K562 (cell line): ENCODE results near the gene GMPR2. TPM values are rescaled to one million over a fixed set of nuclear protein-coding genes. Genes with fewer than 3 reads are reported as not detected.

Source experiments
- EP300 ChIP-seq: IDR thresholded peaks from 2 replicates; pipeline ENCODE4 v1.6.1; 2012; ENCODE audit warnings: low read length, improper control_type of control experiment
- NBN ChIP-seq: fragments of 450-650 bp; IDR thresholded peaks from 2 replicates; pipeline ENCODE4 v1.6.1; 2016; ENCODE audit warnings: low read depth, mild to moderate bottlenecking
- PTBP1 ChIP-seq: fragments of 200-400 bp; formaldehyde crosslinking; IDR thresholded peaks from 2 replicates; pipeline ENCODE4 v1.6.1; 2017; ENCODE audit warnings: low read depth, low read length
- TCFL5 ChIP-seq: fragments of 250-450 bp; sonication (Bioruptor Pico); conservative IDR thresholded peaks from 2 replicates; pipeline ENCODE4 v1.6.1; 2021; ENCODE audit warnings: mild to moderate bottlenecking, moderate library complexity, matching md5 sums
- THRAP3 ChIP-seq: fragments of 450-650 bp; IDR thresholded peaks from 2 replicates; pipeline ENCODE4 v1.6.1; 2016; ENCODE audit warnings: mild to moderate bottlenecking, inconsistent platforms, borderline replicate concordance
- ZBTB49 ChIP-seq: sonication (generic); formaldehyde crosslinking; IDR thresholded peaks from 2 replicates; pipeline ENCODE4 v1.8.0; 2022; ENCODE audit warnings: missing genetic modification reagents, mild to moderate bottlenecking, borderline replicate concordance
- ZKSCAN8 ChIP-seq: fragments of 200-800 bp; sonication (Bioruptor generic); IDR thresholded peaks from 2 replicates; pipeline ENCODE4 v1.6.1; 2016; ENCODE audit warnings: missing genetic modification characterization, missing compliant biosample characterization
- ZNF184 ChIP-seq: sonication (generic); formaldehyde crosslinking; IDR thresholded peaks from 2 replicates; pipeline ENCODE4 v1.5.0; 2020; ENCODE audit warnings: missing genetic modification reagents
- ZNF197 ChIP-seq: fragments of 200-800 bp; sonication (Bioruptor generic); IDR thresholded peaks from 2 replicates; pipeline ENCODE4 v1.6.1; 2016; ENCODE audit warnings: low read depth, missing genetic modification characterization, missing compliant biosample characterization
- ZNF282 ChIP-seq: sonication (generic); formaldehyde crosslinking; IDR thresholded peaks from 2 replicates; pipeline ENCODE4 v1.8.1; 2023; ENCODE audit warnings: missing genetic modification reagents
- ZNF436 ChIP-seq: fragments of 250-450, 450-650 bp; sonication (Bioruptor Pico); formaldehyde crosslinking; IDR thresholded peaks from 2 replicates; pipeline ENCODE4 v1.7.0; 2020; ENCODE audit warnings: mild to moderate bottlenecking
- polyA plus RNA-seq, 8 experiments: library from polyadenylated mRNA; depleted of rRNA in 4 of 8; stranded (reverse) in 5 of 8; unstranded in 3 of 8; fragments of >200 nt; fragmentation: Nextera tagmentation in 2 of 8; fragmentation: Illumina TruSeq in 1 of 8; extraction: Ambion mirVana in 2 of 8; extraction: Trizol in 1 of 8; gene quantifications; 2 replicates each; pipeline versions ENCODE4 v1.2.1 to v1.2.3, GENCODE V29; 2011 to 2014; ENCODE audit warnings: inconsistent platforms in 1 of 8, missing spikeins in 1 of 8
- total RNA-seq, 7 experiments: library from RNA; depleted of rRNA in 6 of 7; stranded (reverse); fragments of >200 nt in 6 of 7; fragmentation: Illumina TruSeq in 2 of 7; extraction: Trizol in 2 of 7; gene quantifications; 2 replicates each; pipeline versions ENCODE4 v1.2.1 to v1.2.3, GENCODE V29; 2011 to 2021; ENCODE audit warnings: low replicate concordance in 1 of 7
- TF ChIP-seq, protein P1 (sequence below), 2 experiments: fragments of 450-650 bp; conservative IDR thresholded peaks; 2 replicates each; pipeline ENCODE4 v1.6.1; 2017; ENCODE audit warnings: mild to moderate bottlenecking in 2 of 2, moderate library complexity in 2 of 2
- TF ChIP-seq, protein P2 (sequence below): fragments of 250-450 bp; sonication (Bioruptor Pico); IDR thresholded peaks from 2 replicates; pipeline ENCODE4 v1.4.0; 2020
- TF ChIP-seq, protein P3 (sequence below): fragments of 200-800 bp; sonication (Bioruptor generic); IDR thresholded peaks from 2 replicates; pipeline ENCODE4 v1.6.1; 2016; ENCODE audit warnings: missing genetic modification characterization, missing compliant biosample characterization
- TF ChIP-seq, protein P4 (sequence below): sonication (generic); IDR thresholded peaks from 2 replicates; pipeline ENCODE4 v1.6.1; 2016

GMPR2 gene
- total and polyA plus RNA-seq, 9 of the 15 experiments (the other 6 are each of a cell fraction or from before 2014, with no cell fraction given), result 26.4 to 67.4 (median 36.3) TPM

DNA sequence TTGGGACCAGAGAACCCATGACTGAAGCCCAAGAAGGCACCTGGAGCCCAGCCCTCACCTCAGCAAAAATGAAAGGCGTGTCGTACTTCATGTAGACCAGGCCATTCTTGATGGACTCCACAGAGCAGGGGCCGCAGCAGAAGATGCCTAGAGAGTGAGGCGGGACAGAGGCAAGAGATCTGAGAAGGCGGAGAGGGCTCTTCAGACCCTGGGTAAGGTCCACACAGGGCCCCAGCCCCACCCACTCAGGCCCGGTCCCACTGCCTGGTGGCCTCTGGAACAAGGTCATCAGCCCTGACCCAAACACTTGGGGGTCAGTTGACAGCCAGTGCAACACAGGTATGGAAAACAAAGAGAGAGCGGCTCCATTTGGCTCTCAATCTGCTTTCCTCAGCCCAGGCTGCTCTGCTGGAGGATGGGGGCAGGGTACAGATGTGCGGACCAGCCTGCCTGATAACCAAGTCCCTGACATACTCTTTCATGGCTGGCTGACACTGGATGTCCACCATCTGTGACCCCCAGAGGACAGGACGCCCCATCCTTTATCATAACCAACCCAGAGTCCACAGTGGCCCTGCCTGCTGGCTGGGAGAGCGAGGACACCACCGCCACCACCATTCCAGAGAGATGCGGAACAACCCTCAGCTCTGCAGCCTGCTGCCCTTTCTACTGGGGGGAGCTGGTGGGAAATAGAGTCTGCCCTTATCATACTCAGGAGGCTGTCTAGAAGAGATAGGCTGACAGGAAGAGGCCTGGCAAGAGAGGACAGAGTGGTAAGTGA, 23.4 kb downstream of the GMPR2 start (continued):
- TF ChIP-seq, protein P1, sequence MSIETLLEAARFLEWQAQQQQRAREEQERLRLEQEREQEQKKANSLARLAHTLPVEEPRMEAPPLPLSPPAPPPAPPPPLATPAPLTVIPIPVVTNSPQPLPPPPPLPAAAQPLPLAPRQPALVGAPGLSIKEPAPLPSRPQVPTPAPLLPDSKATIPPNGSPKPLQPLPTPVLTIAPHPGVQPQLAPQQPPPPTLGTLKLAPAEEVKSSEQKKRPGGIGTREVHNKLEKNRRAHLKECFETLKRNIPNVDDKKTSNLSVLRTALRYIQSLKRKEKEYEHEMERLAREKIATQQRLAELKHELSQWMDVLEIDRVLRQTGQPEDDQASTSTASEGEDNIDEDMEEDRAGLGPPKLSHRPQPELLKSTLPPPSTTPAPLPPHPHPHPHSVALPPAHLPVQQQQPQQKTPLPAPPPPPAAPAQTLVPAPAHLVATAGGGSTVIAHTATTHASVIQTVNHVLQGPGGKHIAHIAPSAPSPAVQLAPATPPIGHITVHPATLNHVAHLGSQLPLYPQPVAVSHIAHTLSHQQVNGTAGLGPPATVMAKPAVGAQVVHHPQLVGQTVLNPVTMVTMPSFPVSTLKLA (conservative IDR thresholded peaks at IDR 0.05), result peak in 1 of 2 experiments; percentile 40; a peak in 1 of 4 replicates
- TF ChIP-seq EP300 (peak; percentile 66; the same call in 1 of the 2 replicates), NBN (0 out of 2 replicates have a peak, but pooled peaks have one; percentile 41), THRAP3 (no peak), ZKSCAN8 (no peak), ZNF197 (CRISPR knock-in tag) (no peak), ZNF436 (no peak), PTBP1 (0 out of 2 replicates have a peak, but pooled peaks have one; percentile 36), TCFL5 (CRISPR knock-in tag) (no peak), ZNF282 (no peak), ZBTB49 (CRISPR knock-in tag) (no peak), ZNF184 (CRISPR knock-in tag) (no peak)
- TF ChIP-seq, protein P2, sequence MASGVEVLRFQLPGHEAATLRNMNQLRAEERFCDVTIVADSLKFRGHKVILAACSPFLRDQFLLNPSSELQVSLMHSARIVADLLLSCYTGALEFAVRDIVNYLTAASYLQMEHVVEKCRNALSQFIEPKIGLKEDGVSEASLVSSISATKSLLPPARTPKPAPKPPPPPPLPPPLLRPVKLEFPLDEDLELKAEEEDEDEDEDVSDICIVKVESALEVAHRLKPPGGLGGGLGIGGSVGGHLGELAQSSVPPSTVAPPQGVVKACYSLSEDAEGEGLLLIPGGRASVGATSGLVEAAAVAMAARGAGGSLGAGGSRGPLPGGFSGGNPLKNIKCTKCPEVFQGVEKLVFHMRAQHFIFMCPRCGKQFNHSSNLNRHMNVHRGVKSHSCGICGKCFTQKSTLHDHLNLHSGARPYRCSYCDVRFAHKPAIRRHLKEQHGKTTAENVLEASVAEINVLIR (CRISPR knock-in tag), result no peak
- TF ChIP-seq, protein P3, sequence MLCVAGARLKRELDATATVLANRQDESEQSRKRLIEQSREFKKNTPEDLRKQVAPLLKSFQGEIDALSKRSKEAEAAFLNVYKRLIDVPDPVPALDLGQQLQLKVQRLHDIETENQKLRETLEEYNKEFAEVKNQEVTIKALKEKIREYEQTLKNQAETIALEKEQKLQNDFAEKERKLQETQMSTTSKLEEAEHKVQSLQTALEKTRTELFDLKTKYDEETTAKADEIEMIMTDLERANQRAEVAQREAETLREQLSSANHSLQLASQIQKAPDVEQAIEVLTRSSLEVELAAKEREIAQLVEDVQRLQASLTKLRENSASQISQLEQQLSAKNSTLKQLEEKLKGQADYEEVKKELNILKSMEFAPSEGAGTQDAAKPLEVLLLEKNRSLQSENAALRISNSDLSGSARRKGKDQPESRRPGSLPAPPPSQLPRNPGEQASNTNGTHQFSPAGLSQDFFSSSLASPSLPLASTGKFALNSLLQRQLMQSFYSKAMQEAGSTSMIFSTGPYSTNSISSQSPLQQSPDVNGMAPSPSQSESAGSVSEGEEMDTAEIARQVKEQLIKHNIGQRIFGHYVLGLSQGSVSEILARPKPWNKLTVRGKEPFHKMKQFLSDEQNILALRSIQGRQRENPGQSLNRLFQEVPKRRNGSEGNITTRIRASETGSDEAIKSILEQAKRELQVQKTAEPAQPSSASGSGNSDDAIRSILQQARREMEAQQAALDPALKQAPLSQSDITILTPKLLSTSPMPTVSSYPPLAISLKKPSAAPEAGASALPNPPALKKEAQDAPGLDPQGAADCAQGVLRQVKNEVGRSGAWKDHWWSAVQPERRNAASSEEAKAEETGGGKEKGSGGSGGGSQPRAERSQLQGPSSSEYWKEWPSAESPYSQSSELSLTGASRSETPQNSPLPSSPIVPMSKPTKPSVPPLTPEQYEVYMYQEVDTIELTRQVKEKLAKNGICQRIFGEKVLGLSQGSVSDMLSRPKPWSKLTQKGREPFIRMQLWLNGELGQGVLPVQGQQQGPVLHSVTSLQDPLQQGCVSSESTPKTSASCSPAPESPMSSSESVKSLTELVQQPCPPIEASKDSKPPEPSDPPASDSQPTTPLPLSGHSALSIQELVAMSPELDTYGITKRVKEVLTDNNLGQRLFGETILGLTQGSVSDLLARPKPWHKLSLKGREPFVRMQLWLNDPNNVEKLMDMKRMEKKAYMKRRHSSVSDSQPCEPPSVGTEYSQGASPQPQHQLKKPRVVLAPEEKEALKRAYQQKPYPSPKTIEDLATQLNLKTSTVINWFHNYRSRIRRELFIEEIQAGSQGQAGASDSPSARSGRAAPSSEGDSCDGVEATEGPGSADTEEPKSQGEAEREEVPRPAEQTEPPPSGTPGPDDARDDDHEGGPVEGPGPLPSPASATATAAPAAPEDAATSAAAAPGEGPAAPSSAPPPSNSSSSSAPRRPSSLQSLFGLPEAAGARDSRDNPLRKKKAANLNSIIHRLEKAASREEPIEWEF (CRISPR knock-in tag), result no peak
- TF ChIP-seq, protein P4, sequence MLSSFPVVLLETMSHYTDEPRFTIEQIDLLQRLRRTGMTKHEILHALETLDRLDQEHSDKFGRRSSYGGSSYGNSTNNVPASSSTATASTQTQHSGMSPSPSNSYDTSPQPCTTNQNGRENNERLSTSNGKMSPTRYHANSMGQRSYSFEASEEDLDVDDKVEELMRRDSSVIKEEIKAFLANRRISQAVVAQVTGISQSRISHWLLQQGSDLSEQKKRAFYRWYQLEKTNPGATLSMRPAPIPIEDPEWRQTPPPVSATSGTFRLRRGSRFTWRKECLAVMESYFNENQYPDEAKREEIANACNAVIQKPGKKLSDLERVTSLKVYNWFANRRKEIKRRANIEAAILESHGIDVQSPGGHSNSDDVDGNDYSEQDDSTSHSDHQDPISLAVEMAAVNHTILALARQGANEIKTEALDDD, result peak; percentile 37; the same call in 1 of the 2 replicates
